ENCODE results near the gene ERCC6.

DNA sequence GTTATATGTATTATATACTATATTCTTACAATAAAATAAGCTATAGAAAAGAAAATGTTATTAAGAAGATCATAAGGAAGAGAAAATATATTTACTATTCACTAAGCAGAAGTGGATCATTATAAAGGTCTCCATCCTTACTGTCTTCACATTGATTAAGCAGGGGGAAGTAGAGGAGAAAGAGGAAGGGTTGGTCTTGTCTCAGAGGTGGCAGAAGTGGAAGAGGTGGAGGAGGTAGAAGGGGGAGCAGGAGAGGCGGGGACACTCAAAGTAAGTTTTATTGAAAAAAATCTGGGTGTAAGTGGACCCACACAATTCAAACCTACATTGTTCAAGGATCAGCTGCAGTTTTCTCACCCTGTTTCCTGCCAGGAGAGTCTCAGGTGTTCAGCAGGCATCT is 28.9 kb upstream of the ERCC6 start:
- TF ChIP-seq TAF1 (IDR thresholded peaks at IDR 0.05; ENCODE audit: low read depth): no peak
- no peak for TF ChIP-seq FOXM1 (IDR thresholded peaks at IDR 0.05; ENCODE audit: borderline replicate concordance, low read depth)
- no peak for TF ChIP-seq CEBPB (IDR thresholded peaks at IDR 0.05)
- no peak for TF ChIP-seq YY1 (IDR thresholded peaks at IDR 0.05; ENCODE audit: low read depth)
- TF ChIP-seq, protein P1, sequence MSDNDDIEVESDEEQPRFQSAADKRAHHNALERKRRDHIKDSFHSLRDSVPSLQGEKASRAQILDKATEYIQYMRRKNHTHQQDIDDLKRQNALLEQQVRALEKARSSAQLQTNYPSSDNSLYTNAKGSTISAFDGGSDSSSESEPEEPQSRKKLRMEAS (IDR thresholded peaks at IDR 0.05): no peak
- TF ChIP-seq, protein P2, sequence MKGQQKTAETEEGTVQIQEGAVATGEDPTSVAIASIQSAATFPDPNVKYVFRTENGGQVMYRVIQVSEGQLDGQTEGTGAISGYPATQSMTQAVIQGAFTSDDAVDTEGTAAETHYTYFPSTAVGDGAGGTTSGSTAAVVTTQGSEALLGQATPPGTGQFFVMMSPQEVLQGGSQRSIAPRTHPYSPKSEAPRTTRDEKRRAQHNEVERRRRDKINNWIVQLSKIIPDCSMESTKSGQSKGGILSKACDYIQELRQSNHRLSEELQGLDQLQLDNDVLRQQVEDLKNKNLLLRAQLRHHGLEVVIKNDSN (IDR thresholded peaks at IDR 0.05): no peak
- no peak for TF ChIP-seq TCF12 (IDR thresholded peaks at IDR 0.05; ENCODE audit: low read depth)
- TF ChIP-seq, protein P3, sequence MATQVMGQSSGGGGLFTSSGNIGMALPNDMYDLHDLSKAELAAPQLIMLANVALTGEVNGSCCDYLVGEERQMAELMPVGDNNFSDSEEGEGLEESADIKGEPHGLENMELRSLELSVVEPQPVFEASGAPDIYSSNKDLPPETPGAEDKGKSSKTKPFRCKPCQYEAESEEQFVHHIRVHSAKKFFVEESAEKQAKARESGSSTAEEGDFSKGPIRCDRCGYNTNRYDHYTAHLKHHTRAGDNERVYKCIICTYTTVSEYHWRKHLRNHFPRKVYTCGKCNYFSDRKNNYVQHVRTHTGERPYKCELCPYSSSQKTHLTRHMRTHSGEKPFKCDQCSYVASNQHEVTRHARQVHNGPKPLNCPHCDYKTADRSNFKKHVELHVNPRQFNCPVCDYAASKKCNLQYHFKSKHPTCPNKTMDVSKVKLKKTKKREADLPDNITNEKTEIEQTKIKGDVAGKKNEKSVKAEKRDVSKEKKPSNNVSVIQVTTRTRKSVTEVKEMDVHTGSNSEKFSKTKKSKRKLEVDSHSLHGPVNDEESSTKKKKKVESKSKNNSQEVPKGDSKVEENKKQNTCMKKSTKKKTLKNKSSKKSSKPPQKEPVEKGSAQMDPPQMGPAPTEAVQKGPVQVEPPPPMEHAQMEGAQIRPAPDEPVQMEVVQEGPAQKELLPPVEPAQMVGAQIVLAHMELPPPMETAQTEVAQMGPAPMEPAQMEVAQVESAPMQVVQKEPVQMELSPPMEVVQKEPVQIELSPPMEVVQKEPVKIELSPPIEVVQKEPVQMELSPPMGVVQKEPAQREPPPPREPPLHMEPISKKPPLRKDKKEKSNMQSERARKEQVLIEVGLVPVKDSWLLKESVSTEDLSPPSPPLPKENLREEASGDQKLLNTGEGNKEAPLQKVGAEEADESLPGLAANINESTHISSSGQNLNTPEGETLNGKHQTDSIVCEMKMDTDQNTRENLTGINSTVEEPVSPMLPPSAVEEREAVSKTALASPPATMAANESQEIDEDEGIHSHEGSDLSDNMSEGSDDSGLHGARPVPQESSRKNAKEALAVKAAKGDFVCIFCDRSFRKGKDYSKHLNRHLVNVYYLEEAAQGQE (IDR thresholded peaks at IDR 0.05; ENCODE audit: low read depth): no peak
- TF ChIP-seq TEAD4 (IDR thresholded peaks at IDR 0.05): no peak
- TF ChIP-seq RAD21 (IDR thresholded peaks at IDR 0.05; ENCODE audit: low read depth): no peak
- no peak for TF ChIP-seq CREB1 (IDR thresholded peaks at IDR 0.05; ENCODE audit: low read depth)
- no peak for TF ChIP-seq EP300 (IDR thresholded peaks at IDR 0.05; ENCODE audit: borderline replicate concordance)

Data from Ishikawa (cell line).